ENCODE results near the gene GNL1.

DNA sequence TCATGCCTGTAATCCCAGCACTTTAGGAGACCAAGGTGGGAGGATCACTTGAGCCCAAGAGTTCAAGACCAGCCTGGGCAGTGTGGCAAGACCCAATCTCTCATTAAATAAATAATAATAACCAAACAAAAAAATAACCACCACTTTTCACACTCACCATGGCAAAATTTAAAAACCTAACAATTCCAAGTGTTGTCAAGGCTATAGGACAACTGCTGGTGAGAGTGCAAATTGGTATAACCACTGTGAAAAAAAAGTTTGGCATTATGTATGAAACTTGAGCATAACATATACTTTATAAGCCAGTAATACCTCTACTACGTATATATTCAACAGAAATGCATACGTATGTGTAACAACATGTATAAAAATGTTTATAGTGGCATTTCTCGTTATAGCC is 4.6 kb upstream of the GNL1 start:
- TF ChIP-seq, protein P1, sequence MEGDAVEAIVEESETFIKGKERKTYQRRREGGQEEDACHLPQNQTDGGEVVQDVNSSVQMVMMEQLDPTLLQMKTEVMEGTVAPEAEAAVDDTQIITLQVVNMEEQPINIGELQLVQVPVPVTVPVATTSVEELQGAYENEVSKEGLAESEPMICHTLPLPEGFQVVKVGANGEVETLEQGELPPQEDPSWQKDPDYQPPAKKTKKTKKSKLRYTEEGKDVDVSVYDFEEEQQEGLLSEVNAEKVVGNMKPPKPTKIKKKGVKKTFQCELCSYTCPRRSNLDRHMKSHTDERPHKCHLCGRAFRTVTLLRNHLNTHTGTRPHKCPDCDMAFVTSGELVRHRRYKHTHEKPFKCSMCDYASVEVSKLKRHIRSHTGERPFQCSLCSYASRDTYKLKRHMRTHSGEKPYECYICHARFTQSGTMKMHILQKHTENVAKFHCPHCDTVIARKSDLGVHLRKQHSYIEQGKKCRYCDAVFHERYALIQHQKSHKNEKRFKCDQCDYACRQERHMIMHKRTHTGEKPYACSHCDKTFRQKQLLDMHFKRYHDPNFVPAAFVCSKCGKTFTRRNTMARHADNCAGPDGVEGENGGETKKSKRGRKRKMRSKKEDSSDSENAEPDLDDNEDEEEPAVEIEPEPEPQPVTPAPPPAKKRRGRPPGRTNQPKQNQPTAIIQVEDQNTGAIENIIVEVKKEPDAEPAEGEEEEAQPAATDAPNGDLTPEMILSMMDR (conservative IDR thresholded peaks at IDR 0.05; ENCODE audit: low read depth in 2 of 2), result no peak
- no peak for TF ChIP-seq JUNB (IDR thresholded peaks at IDR 0.05; ENCODE audit: unreplicated experiment)
